ENCODE data around the gene ZBTB20.

ZBTB20 gene

GRCh38 chr3:114539525-114539924, 607.6 kb downstream of the ZBTB20 start:
- TF ChIP-seq CTCF (IDR thresholded peaks at IDR 0.05; ENCODE audit: low read depth, low read length, missing control alignments), result no peak
- DNase-seq (ENCODE audit: extremely low read depth, low read depth), result no peak
- H3K4me3 ChIP-seq (replicated peaks; ENCODE audit: low read depth, low read length), result no peak overlapping the region

GRCh38 chr3:114538211-114538610, 608.9 kb downstream of the ZBTB20 start:
- no peak for TF ChIP-seq CTCF (IDR thresholded peaks at IDR 0.05; ENCODE audit: low read depth, low read length, missing control alignments)
- no peak overlapping the region for H3K4me3 ChIP-seq (replicated peaks; ENCODE audit: low read depth, low read length)
- no peak for DNase-seq (ENCODE audit: extremely low read depth, low read depth)

GRCh38 chr3:114528517-114528916, 618.6 kb downstream of the ZBTB20 start:
- DNase-seq (ENCODE audit: extremely low read depth, low read depth), result no peak
- no peak for TF ChIP-seq CTCF (IDR thresholded peaks at IDR 0.05; ENCODE audit: low read depth, low read length, missing control alignments)

GRCh38 chr3:114527036-114527644, 619.9 kb downstream of the ZBTB20 start:
- peak; percentile 61 for TF ChIP-seq CTCF (IDR thresholded peaks at IDR 0.05; ENCODE audit: low read depth, low read length, missing control alignments)
- DNase-seq (ENCODE audit: extremely low read depth, low read depth), result no peak
- no peak overlapping the region for H3K4me3 ChIP-seq (replicated peaks; ENCODE audit: low read depth, low read length)

More at GRCh38 chr3:114528517-114528916, 618.6 kb downstream of the ZBTB20 start:
- H3K4me3 ChIP-seq (replicated peaks; ENCODE audit: low read depth, low read length), result no peak overlapping the region

- no peak overlapping the region for H3K4me3 ChIP-seq (replicated peaks; ENCODE audit: low read depth, low read length)
- no peak for DNase-seq (ENCODE audit: extremely low read depth, low read depth)
- TF ChIP-seq CTCF (IDR thresholded peaks at IDR 0.05; ENCODE audit: low read depth, low read length, missing control alignments), result no peak
These were observed 621.8 kb downstream of the ZBTB20 start for GRCh38 chr3:114525278-114525677.

- no peak for TF ChIP-seq CTCF (IDR thresholded peaks at IDR 0.05; ENCODE audit: low read depth, low read length, missing control alignments)
- no peak overlapping the region for H3K4me3 ChIP-seq (replicated peaks; ENCODE audit: low read depth, low read length)
- peak; percentile 33 for DNase-seq (ENCODE audit: extremely low read depth, low read depth)
These were observed 627.7 kb downstream of the ZBTB20 start for GRCh38 chr3:114519415-114519814.

All from HFF-Myc (cell line).